HG03520 (cell line): ENCODE data around the gene RPA1.
"Not testable (repeated sequence)": the region's sequence is repeated elsewhere in the genome, so short reads cannot be mapped to it uniquely, and the experiment has no call there.

Experiments
- ATAC-seq: cut with Tn5 transposase; IDR thresholded peaks from one replicate; pipeline ENCODE4 v1.9.1; 2021; ENCODE audit warnings: mild to moderate bottlenecking, moderate library complexity; ENCODE audit not compliant: unreplicated experiment

RPA1 gene

DNA sequence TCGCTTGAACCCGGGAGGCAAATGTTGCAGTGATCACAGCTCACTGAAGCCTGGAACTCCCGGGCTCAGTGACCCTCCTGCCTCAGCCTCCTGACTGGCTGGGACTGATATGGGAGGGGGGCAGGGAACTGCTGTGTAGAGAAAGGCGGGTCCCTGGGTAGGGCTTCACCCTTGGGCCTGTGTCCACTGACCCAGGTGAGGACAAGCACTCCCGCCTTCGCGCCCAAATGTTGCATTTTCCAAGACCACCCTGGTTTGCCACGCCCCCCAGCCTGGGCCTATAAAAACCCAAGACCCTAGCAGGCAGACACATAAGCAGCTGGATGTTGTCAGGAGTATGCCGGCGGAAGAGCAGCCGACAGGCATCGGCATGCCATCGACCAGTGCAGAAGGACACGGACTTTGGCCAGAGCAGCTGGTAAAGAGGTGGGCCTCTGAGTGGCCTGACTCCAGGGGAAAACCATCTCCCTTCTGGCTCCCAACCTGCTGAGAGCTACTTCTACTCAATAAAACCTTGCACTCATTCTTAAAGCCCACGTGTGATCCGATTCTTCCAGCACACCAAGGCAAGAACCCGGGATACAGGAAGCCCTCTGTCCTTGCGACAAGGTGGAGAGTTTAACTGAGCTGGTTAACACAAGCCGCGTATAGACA lies 19.2 kb upstream of the RPA1 start:
- ATAC-seq: no peak

DNA sequence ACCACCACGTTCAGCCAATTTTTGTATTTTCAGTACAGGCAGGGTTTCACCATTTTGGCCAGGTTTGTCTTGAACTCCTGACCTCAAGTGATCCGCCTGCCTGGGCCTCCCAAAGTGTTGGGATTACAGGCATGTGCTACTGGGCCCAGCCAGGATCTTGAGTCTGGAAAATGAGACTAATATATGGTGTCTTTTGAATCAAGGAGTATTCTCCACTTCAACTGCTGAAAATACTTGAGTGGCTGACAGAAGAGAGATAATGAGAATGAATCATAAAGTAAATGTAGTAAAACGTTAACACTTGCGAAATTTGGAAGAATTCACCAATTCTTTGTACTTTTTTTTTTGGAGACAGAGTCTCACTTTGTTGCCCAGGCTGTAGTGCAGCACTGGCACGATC lies 16.7 kb upstream of the RPA1 start:
- no peak for ATAC-seq

DNA sequence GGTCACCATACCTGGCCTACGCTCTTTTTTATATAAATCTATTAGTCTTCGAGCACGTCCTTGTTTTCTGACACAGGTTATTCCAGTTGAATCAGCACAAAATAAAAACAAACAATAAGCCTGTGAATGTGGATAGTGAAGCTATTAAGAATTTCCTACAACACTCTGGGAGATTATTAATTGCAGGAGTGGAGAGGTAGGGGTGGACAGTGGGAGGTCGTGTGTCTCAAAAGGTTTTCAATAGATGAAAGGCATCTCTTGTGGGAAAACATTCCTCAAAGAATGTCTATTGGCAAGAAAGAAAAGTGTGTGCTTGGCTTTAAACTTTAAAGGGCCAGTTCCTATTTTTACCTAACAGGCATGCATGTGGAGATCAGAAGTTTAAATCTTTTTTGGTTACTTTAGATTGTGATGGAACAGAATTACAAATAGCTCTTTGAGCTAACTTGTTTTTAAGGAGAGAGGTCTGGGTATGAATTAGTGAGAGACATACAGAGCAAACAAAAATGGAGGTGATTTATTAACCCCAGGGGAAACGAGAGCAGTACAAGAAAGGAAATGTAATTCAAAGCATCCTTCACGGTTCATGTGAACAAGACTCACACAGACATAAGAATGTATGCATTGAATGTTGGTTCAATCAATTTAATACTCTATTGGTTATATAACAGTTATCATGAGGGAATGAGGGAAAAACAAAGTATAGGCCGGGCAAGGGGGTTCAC lies 9.1 kb upstream of the RPA1 start:
- ATAC-seq: no peak

DNA sequence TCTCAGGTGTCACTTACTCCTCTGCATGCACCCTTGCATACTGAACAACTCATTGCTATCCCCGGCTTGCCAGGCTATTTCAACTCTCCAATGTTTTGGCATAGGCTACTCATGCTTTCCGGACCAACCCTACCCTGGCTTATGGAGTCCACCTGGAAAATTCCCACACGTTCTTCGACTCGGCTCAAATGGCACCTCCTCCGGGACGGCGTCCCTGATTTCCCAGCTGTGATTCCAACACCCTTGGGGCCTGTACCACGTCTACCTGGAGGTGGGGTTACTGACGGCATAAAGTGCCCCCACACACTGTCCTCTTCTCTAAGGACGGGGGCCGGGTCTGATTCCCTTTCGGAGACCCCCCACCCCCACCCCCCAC lies 601 bp upstream of the RPA1 start:
- no peak for ATAC-seq

DNA sequence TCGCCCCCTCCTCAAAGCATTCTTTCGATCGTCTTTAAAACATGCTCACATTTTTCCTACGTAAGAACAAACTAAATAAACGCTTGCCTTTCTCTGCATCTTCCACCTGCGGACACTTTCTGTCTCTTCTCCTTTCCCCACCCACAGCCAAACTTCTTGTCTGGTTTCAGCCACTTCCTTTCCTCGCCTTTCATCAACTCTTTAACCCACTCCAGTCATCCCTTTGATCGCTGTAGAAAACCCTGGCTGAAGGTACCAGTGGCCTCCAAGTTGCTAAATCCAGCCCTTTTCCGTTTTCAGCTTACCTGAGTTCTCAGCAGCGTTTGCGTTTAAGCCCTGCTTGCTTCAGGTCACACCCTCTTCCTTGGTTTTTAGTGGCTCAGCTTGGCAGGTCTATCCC lies 483 bp downstream of the RPA1 start:
- ATAC-seq: no peak

DNA sequence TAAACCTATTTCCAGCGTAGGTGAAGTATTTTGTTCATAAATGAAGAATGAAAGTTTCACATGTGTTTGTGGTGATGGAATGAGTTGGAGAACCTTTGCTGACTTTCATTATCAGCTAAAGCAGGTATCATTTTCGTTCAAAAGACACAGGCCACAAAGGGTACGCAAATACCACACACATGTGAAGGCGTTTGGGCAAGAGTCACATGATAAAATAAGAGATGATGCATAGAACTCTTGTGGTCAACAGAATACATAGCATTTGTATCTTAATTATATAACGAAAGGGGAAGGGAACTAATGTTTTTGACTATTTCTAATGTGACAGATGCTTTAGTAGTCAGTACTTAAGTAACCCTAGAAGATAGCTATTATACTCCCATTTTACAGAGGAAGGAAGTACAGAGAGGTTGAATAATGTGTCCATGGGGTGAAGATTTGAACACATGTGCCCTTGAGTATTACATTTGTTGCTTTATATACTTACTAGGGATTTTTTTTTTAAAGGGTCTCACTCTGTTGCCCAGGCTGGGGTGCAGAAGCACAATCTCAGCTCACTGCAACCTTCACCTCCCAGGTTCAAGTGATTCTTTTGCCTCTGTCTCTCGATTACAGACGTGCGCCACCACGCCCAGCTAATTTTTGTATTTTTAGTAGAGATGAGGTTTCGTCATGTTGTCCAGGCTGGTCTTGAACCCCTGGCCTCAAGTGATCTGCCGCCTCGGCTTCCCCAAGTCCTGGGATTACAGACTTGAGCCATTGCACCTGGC lies 4.8 kb downstream of the RPA1 start:
- ATAC-seq: peak; percentile 47

DNA sequence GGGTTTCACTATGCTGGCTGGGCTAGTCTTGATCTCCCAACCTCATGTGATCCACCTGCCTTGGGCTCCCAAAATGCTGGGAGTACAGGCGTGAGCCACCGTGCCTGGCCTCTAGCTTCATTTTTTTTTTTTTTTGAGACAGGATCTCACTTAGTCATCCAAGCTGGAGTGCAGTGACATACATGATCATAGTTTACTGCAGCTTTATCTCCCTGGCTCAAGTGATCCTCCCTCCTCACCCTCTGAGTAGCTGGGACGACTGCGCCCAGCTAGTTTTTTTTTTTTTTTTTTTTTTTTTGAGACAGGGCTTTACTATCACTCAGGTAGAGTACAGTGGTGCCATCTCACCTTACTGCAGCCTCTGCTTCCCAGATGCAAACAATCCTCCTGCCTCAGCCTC lies 9.7 kb downstream of the RPA1 start:
- ATAC-seq: no peak

DNA sequence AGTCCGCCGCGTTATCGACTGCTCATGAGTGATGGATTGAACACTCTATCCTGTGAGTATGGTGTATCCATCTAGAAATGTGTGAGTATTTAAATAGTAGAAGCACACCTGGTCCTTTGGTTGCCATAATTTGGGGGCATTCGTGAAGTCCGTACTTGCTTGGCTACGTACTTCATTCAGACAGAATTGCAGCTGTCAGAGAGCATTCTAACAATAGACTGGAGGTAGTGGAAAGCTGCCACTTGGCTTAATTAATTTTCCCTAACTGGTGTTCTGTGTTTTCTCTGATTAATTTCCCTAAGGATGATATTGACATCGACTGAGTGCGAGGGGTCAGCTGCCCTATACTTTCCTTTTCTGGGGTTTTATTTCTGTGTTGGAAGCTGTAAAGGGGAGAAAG lies 14.1 kb downstream of the RPA1 start:
- ATAC-seq: no peak

DNA sequence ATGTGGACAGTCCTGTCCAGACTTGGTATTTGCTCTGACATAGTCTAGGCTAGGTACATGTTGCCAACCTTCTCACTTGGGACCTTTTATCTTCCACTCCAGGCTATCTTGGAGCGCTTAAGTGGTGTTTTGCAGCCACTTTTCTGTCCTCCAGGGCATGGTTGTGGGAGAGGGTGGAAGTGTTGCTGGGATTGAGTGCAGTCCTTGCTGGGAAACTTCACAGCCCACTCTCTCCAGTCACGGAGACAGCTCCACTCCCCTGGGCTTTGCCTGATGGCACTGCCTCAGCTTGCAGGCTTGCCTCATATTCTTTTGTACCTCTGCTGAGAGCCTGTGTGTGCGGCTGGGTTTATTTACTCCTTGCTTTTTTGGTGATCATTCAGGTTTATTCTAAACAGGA lies 17.4 kb downstream of the RPA1 start:
- no peak for ATAC-seq

DNA sequence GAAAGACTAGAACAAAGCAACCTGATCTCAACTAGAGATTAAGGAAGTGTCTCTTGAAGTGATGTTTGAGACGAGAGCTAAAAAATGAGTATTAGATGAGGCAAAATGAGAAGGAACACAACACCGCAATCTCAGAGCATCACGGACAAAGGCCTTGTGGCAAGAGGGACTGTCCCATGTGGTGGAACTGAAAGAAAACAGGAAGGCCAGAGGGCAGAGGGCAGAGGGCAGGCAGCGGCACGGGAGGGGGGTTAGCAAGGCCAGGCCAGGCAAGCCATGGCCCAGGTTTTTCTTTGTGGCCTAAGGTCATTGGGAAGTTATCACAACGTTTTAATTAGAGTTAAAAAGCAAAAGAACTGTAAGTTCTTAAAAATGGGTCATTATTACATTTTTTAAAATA lies 22.5 kb downstream of the RPA1 start:
- ATAC-seq: no peak

DNA sequence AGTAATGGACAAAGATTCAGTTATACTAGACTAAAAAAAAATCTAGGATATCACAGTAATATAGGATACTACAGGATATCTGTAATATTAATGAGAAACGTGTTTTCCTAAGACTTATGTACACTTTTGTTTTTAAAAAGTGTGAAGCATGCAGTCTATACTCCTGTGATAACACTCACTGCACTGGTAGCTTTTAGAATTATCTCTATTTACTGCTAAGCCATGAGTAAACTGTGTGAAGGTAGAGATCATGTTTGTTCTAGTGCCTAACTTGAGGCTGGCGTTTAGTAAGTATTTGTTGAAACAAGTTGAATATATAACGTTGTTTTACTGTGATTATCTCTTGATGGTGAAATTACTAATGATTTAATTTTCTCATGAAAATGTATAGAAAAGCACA lies 23.9 kb downstream of the RPA1 start:
- no peak for ATAC-seq

DNA sequence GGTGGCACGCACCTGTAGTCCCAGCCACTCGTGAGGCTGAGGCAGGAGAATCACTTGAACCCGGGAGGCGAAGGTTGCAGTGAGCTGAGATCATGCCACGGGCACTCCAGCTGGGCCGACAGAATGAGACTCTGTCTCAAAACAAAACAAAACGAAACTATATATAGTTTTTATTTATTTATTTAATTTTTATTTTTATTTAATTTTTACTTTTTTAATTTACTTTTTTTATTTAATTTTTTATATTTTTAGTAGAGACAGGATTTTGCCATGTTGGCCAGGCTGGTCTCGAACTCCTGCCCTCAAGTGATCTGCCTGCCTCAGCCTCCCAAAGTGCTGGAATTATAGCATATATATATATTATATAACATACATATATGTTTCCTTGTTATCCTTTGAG lies 26.7 kb downstream of the RPA1 start:
- ATAC-seq: not testable (repeated sequence)

DNA sequence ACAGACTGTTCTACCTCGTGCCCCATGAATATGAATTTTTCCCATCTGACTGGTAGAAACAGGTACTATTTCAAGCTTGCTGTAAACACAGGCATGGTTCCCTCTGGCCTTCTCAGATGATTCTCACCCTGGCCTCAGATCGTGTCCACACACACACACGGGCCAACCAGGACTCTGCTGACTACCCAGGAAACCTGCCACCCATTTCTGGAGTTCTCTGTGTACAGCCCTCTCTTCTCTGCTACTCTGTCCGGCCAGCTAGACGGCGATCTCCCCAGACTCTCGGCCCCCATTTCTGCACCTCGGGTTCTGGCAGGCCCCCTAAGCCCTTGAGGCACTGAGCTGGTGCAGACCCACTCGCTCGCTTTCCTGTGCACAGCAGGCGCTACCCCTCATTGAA lies 31.2 kb downstream of the RPA1 start:
- no peak for ATAC-seq

DNA sequence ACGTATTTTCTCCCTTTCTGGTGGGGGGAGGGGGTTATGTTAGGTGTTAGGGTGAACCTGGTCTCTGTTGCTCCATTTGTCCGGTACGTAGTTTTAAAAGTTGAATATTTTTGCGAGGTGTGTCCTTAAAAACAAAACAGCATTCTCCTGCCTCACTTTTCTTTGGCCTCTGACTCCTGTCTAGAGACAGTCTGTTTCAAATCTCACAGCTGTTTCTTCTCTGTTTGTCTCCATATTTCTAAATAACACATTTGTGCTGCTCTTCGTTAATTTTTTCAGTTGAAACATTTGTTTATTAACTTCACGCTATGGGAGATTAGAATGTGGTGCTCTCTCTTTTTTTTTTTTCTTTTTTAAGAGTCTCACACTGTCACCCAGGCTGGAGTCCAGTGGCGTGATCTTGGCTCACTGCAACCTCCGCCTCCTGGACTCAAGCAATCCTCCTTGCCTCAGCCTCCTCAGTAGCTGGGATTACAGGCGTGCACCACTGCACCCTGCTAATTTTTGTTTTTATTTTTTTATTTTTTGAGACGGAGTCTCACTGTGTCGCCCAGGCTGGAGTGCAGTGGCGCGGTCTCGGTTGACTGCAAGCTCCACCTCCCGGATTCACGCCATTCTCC lies 31.7 kb downstream of the RPA1 start:
- ATAC-seq: no peak

DNA sequence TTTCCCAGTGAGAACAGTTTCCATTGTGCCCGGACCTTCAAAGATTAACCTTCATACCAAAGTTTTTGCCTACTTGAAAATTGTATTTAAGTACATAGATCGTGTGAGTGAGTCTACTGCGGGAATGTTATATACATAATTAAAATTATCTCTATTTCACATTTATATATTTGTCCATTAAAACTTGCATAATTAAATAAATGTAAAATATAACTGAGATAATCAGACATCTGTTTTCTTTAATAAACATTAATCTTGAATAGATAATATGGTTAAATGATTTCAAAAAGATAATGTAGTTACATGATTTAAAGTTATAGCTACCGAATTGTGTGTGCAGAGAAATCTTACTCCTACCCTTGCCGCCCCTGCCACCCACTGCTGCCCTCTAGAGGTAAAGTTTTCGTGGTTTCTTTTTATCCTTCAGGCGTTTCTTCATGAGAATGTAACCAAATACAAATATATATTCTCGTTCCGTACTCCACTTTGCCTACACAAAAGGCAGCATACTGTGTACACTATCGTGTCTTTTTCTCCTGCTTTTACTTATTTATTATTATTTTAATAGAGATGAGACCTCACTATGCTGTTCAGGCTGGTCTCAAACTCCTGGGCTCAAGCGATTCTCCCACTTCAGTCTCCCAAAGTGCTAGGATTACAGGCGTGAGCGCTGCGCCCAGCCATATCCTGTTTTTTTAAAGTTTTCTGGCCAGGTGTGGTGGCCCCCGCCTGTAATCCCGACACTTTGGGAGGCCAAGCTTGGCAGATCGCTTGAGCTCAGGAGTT lies 35.6 kb downstream of the RPA1 start:
- ATAC-seq: no peak

DNA sequence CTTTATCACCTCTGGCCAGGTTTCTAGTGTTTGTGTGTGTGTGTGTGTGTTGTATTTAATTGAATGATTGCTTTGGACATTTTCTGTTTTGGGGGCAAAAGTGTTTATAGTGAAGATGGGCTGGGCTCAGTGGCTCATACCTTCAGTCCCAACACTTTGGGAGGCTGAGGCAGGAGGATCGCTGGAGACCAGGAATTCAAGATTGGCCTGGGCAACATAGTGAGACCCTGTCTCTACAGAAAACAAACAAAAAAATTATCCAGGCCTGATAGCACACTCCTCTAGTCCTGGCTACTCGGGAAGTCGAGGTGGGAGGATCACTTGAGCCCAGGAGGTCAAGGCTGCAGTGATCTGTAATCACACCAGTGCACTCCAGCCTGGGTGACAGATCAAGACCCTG lies 37.5 kb downstream of the RPA1 start:
- ATAC-seq: no peak

DNA sequence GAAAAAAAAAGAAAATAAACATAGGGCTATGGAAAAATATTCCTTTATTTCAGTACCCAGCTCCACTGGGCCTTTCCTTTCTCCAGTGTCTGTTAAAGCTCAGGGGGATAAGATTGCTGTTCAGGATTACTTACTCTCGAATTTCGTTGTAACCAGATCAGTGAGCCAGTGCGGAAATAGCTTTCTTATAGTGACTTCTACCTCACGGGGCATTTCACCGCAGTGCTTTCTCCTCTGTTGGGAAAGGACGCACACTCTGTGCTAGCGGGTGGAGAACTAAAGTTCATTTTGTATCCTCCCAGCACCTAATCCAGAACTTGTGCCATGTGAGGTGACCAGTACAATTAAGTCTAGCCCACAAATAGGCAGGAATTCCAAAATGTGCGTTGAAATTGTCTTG lies 38.3 kb downstream of the RPA1 start:
- ATAC-seq: no peak

DNA sequence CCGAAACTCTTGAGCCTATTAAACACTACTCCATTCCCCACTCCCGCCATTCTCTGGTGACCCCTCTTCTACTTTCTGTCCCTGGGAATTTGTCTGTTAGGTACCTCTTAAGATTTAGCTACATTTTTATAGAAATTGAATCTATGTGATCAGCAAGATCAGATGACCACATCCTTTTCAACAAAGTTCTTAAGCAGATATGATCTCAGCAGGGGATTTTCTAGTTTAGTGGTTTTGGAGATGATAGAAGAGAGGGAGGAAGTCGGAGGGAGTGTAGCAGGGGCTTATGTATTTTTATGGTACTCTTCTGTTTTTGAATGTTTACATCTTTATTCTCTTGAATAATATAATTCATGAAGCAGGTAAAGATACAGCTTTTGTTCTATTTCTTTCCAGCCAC lies 40.8 kb downstream of the RPA1 start:
- ATAC-seq: no peak

DNA sequence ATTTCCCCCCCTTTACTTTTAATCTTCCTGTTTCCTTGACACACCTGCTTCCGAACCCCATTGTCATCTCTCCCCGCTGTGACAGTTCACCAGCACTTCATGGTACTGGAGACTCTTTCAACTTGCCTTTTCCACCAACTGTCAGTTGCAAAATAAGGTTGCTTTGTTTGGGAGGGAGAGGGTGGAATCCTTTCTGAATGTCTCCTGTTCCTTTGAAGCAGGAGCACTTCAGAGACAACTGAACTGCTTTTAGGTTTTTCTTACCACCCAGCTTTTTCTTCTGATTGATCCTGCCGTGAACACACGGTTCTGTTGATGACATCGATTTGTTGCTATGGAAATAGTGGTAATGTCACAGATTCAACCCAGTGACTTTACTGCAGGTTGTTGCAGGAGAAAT lies 42.0 kb downstream of the RPA1 start:
- ATAC-seq: no peak

DNA sequence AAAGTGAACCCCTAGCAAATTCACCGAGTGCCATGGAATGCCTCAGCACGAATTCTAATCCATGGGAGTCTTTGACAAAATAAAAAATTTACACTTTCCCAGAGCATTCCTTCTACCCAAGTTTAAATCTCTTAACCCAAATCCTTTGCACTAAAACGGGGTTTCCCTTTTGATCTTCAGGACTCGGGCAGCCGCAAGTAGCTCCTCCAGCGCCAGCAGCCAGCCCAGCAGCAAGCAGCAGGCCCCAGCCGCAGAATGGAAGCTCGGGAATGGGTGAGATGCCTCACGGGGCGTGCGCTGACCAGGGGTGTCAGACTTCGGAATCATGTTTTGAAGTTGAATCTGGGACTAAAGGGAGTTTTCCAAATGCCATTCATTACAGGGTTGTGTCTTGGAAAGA lies 42.4 kb downstream of the RPA1 start:
- no peak for ATAC-seq

DNA sequence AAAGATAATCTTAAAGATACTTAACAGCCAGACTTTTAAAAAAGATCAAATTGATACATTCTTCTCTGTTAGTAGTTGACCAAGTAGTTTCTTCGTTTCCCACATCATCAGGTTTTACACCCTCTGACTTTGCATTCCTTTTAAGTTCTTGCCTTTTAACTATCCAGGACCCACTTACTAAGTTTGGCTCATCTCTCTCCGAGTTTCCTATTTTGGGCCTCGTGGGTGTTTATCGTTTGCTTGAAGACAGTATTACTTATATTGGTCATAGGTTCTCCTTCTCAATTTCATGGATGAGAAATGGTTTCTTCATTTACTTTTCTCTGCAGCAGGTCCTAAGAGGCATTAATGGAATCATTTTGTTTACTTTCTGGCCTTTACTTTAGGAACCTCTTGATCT lies 43.2 kb downstream of the RPA1 start:
- no peak for ATAC-seq
